AG09309 (cell line): Measurements from ENCODE around the gene KRTAP13-2.

Source experiments
- DNase-seq: peaks from one replicate; pipeline ENCODE4 v3.0.0-alpha.2; 2010; ENCODE audit warnings: low read depth
- H3K4me3 ChIP-seq: 2 replicates; pipeline ENCODE4 v1.5.1; 2011; ENCODE audit warnings: mild to moderate bottlenecking, low read depth, low read length, moderate library complexity; ENCODE audit not compliant: control insufficient read depth
- CTCF ChIP-seq: IDR thresholded peaks from 2 replicates; pipeline ENCODE4 v1.5.1; 2011; ENCODE audit warnings: mild to moderate bottlenecking, low read depth, low read length, inconsistent platforms; ENCODE audit not compliant: insufficient read depth, control insufficient read depth; ENCODE audit errors: missing control alignments

Gene KRTAP13-2

GRCh38 chr21:30355906-30356305 is 16.2 kb downstream of the KRTAP13-2 start:
- H3K4me3 ChIP-seq: no peak overlapping the region
- TF ChIP-seq CTCF: no peak
- no peak for DNase-seq

GRCh38 chr21:30354308-30355005 is 17.6 kb downstream of the KRTAP13-2 start:
- H3K4me3 ChIP-seq: no peak overlapping the region
- TF ChIP-seq CTCF: no peak
- DNase-seq: no peak

- no peak for TF ChIP-seq CTCF
- H3K4me3 ChIP-seq: no peak overlapping the region
- DNase-seq: no peak
These were observed 20.5 kb downstream of the KRTAP13-2 start for GRCh38 chr21:30351534-30351933.

GRCh38 chr21:30349572-30349971 is 22.5 kb downstream of the KRTAP13-2 start:
- H3K4me3 ChIP-seq: no peak overlapping the region
- TF ChIP-seq CTCF: no peak
- no peak for DNase-seq

- no peak for DNase-seq
- no peak within 1 kb of the TSS for H3K4me3 ChIP-seq
- no peak for TF ChIP-seq CTCF
These were observed 23.6 kb downstream of the KRTAP13-2 start, which contains the start of gene KRTAP23-1 for GRCh38 chr21:30348506-30348905. TSS of gene KRTAP23-1 (minus strand) at chr21:30348606. CDS start at chr21:30348606, 0 bp downstream.

GRCh38 chr21:30345014-30345413 is 27.1 kb downstream of the KRTAP13-2 start:
- DNase-seq: no peak
- TF ChIP-seq CTCF: no peak
- no peak overlapping the region for H3K4me3 ChIP-seq
